ENCODE results near the gene TGFBR3.

DNA sequence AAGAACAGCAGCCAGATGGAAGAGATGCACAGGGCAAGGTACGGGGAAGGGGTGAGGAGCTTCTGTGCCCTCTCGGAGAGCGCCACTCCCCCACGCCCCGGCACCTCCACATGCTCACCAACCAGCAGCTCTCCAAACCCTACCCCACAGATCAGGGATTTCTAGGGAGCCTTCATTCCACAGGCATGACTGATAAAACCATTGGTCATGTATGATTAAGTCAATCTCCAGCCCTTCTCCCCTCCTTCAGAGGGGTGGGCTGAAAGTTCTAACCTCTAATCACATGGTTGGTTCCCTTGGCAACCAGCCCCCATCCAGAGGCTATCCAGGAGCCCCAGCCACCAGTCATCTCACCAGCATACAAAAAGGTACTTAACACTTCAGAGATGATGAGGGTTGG, 144.7 kb downstream of the TGFBR3 start:
- no peak for TF ChIP-seq SMC3 (IDR thresholded peaks at IDR 0.05; ENCODE audit: low read depth, low read length)
- TF ChIP-seq MAFK (IDR thresholded peaks at IDR 0.05; ENCODE audit: low read depth, low read length), result no peak
- TF ChIP-seq, protein P1, sequence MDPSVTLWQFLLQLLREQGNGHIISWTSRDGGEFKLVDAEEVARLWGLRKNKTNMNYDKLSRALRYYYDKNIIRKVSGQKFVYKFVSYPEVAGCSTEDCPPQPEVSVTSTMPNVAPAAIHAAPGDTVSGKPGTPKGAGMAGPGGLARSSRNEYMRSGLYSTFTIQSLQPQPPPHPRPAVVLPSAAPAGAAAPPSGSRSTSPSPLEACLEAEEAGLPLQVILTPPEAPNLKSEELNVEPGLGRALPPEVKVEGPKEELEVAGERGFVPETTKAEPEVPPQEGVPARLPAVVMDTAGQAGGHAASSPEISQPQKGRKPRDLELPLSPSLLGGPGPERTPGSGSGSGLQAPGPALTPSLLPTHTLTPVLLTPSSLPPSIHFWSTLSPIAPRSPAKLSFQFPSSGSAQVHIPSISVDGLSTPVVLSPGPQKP (IDR thresholded peaks at IDR 0.05; ENCODE audit: borderline replicate concordance, low read depth, low read length), result no peak
- TF ChIP-seq, protein P2, sequence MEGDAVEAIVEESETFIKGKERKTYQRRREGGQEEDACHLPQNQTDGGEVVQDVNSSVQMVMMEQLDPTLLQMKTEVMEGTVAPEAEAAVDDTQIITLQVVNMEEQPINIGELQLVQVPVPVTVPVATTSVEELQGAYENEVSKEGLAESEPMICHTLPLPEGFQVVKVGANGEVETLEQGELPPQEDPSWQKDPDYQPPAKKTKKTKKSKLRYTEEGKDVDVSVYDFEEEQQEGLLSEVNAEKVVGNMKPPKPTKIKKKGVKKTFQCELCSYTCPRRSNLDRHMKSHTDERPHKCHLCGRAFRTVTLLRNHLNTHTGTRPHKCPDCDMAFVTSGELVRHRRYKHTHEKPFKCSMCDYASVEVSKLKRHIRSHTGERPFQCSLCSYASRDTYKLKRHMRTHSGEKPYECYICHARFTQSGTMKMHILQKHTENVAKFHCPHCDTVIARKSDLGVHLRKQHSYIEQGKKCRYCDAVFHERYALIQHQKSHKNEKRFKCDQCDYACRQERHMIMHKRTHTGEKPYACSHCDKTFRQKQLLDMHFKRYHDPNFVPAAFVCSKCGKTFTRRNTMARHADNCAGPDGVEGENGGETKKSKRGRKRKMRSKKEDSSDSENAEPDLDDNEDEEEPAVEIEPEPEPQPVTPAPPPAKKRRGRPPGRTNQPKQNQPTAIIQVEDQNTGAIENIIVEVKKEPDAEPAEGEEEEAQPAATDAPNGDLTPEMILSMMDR (conservative IDR thresholded peaks at IDR 0.05; ENCODE audit: low read depth, low read length), result no peak
- no peak for TF ChIP-seq POLR2A (IDR thresholded peaks at IDR 0.05; ENCODE audit: low read depth, low read length)
- no peak for TF ChIP-seq BHLHE40 (IDR thresholded peaks at IDR 0.05; ENCODE audit: low read depth, low read length)
- no peak for TF ChIP-seq CEBPB (IDR thresholded peaks at IDR 0.05; ENCODE audit: low read depth, low read length)
- TF ChIP-seq RAD21 (IDR thresholded peaks at IDR 0.05; ENCODE audit: low read length), result no peak
- TF ChIP-seq, protein P3, sequence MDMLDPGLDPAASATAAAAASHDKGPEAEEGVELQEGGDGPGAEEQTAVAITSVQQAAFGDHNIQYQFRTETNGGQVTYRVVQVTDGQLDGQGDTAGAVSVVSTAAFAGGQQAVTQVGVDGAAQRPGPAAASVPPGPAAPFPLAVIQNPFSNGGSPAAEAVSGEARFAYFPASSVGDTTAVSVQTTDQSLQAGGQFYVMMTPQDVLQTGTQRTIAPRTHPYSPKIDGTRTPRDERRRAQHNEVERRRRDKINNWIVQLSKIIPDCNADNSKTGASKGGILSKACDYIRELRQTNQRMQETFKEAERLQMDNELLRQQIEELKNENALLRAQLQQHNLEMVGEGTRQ (IDR thresholded peaks at IDR 0.05; ENCODE audit: low read depth, low read length), result no peak
- no peak for TF ChIP-seq FOS (IDR thresholded peaks at IDR 0.05; ENCODE audit: low read depth, low read length)
- no peak for TF ChIP-seq RFX5 (IDR thresholded peaks at IDR 0.05; ENCODE audit: low read depth, low read length)
